Prostate gland (tissue), 2 donors: ENCODE results near the gene GUCD1. TPM values are rescaled to one million over a fixed set of nuclear protein-coding genes. Genes with fewer than 3 reads are reported as not detected.
A peak's percentile ranks its signal among the peaks of the same experiment; 100 is the strongest.

Source experiments
- DNase-seq: peaks from one replicate; pipeline ENCODE4 v3.0.0-alpha.2; 2019; ENCODE audit warnings: low spot score
- H3K27ac ChIP-seq, 2 donors: fragments of 200-600 bp; sonication (generic); 2 replicates each; pipeline ENCODE4 v1.5.1; 2017 to 2019
- H3K27me3 ChIP-seq: fragments of 200-600 bp; sonication (generic); replicated peaks from 2 replicates; pipeline ENCODE4 v1.5.1; 2019; ENCODE audit not compliant: insufficient read depth
- H3K36me3 ChIP-seq, 2 donors: fragments of 200-600 bp; sonication (generic); 1 replicate in 1 of 2; 2 replicates in 1 of 2; pipeline versions ENCODE4 v1.5.1 to v1.8.1; 2017 to 2019
- H3K4me1 ChIP-seq: fragments of 200-600 bp; sonication (generic); replicated peaks from 2 replicates; pipeline ENCODE4 v1.5.1; 2019
- H3K4me3 ChIP-seq, 2 donors: fragments of 200-600 bp; sonication (generic); 2 replicates each; pipeline ENCODE4 v1.5.1; 2017 to 2019
- H3K9me3 ChIP-seq: fragments of 200-600 bp; sonication (generic); 2 replicates; pipeline ENCODE4 v1.5.1; 2017
- POLR2A ChIP-seq: fragments of 450-650 bp; IDR thresholded peaks from one replicate; pipeline ENCODE4 v1.6.1; 2016; ENCODE audit warnings: antibody characterized with exemption, mild to moderate bottlenecking
- POLR2AphosphoS5 ChIP-seq: sonication (generic); formaldehyde crosslinking; IDR thresholded peaks from one replicate; pipeline ENCODE4 v1.6.1; 2017; ENCODE audit warnings: antibody characterized with exemption
- WGBS: methylation state at CpG from one replicate; pipeline ENCODE4 v1.1.5; 2018; 5-methylcytosine and 5-hydroxymethylcytosine counted together
- intact Hi-C: fragments of 100-400 bp; cut with DNase I; formaldehyde crosslinking; loops from one replicate; pipeline ENCODE4 v1.14.2; 2022
- total RNA-seq, 2 donors: library from RNA; depleted of rRNA; stranded (reverse); fragments of >200 nt; gene quantifications; one replicate each; pipeline ENCODE4 v1.1.0, GENCODE V29; 2016
- TF ChIP-seq, protein P1 (sequence below), 4 experiments: fragments of 200-600 bp in 2 of 4; fragments of 450-650 bp in 2 of 4; sonication (generic) in 2 of 4; IDR thresholded peaks; 1 replicate in 3 of 4; 2 replicates in 1 of 4; pipeline ENCODE4 v1.5.1; 2016 to 2019; ENCODE audit warnings: antibody characterized with exemption in 4 of 4, mild to moderate bottlenecking in 2 of 4, moderate library complexity in 2 of 4

The GUCD1 gene
- total RNA-seq, 2 donors from 2014 or later = 143 to 147 TPM

- Histone ChIP-seq H3K27ac (no peak overlapping the region), H3K36me3 (no peaks in the 10 kb centered on the region), H3K4me1 (no peaks in the 10 kb centered on the region), H3K27me3 (no peaks in the 10 kb centered on the region), H3K4me3 (no peak overlapping the region), H3K9me3 (no peaks in the 10 kb centered on the region)
- 92% methylated on average over 2 of the region's 2 CpGs for WGBS
- DNase-seq = no peak
- intact Hi-C loops = no loop called here
- TF ChIP-seq POLR2AphosphoS5 (no peak), POLR2A (no peak)
- TF ChIP-seq, protein P1, sequence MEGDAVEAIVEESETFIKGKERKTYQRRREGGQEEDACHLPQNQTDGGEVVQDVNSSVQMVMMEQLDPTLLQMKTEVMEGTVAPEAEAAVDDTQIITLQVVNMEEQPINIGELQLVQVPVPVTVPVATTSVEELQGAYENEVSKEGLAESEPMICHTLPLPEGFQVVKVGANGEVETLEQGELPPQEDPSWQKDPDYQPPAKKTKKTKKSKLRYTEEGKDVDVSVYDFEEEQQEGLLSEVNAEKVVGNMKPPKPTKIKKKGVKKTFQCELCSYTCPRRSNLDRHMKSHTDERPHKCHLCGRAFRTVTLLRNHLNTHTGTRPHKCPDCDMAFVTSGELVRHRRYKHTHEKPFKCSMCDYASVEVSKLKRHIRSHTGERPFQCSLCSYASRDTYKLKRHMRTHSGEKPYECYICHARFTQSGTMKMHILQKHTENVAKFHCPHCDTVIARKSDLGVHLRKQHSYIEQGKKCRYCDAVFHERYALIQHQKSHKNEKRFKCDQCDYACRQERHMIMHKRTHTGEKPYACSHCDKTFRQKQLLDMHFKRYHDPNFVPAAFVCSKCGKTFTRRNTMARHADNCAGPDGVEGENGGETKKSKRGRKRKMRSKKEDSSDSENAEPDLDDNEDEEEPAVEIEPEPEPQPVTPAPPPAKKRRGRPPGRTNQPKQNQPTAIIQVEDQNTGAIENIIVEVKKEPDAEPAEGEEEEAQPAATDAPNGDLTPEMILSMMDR (IDR thresholded peaks at IDR 0.05) = no peak
These were observed 57.1 kb downstream of the GUCD1 start for GRCh38 chr22:24497841-24498258.

DNA sequence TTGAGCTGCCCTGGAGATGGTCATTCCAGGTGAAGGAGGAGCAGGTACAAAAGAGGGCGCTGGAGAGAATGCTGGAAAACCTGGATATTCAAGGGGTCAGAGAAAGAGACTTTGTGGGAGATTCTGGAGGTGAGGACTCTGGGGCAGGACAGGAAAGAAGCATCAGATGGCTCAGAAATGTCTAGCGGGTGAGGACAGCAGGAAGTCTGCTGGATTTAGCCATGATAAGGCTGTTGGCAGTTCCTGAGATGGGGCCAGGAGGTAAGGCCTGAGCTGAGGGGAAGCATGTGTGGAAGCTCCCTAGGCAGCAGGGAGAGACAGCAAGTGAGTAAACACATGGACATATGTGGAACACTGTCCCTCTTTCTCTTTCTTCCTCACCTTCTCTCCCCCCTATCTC lies 58.3 kb downstream of the GUCD1 start:
- DNase-seq = no peak
- H3K27ac ChIP-seq = no peak overlapping the region
- H3K4me3 ChIP-seq = no peak overlapping the region
- TF ChIP-seq POLR2AphosphoS5 (no peak), POLR2A (no peak)
- TF ChIP-seq, protein P1 (IDR thresholded peaks at IDR 0.05) = no peak
- no peaks in the 10 kb centered on the region for H3K36me3 ChIP-seq
- WGBS = 83% methylated on average over 2 of the region's 2 CpGs
- H3K27me3 ChIP-seq = no peaks in the 10 kb centered on the region
- H3K4me1 ChIP-seq = no peaks in the 10 kb centered on the region
- intact Hi-C loops = no loop called here
- H3K9me3 ChIP-seq = no peaks in the 10 kb centered on the region

- Histone ChIP-seq H3K27me3 (no peaks in the 10 kb centered on the region), H3K4me1 (no peaks in the 10 kb centered on the region), H3K27ac (no peak overlapping the region), H3K9me3 (no peaks in the 10 kb centered on the region), H3K4me3 (no peak overlapping the region), H3K36me3 (no peaks in the 10 kb centered on the region)
- TF ChIP-seq POLR2A (no peak), POLR2AphosphoS5 (no peak)
- TF ChIP-seq, protein P1 (IDR thresholded peaks at IDR 0.05) = no peak
- 86% methylated on average over 5 of the region's 5 CpGs for WGBS
- DNase-seq = no peak
- intact Hi-C loops = no loop called here
These were observed 58.7 kb downstream of the GUCD1 start for GRCh38 chr22:24496234-24496633.

- intact Hi-C loops = no loop called here
- Histone ChIP-seq H3K9me3 (no peaks in the 10 kb centered on the region), H3K4me1 (no peaks in the 10 kb centered on the region), H3K27ac (no peak overlapping the region), H3K4me3 (no peak overlapping the region), H3K36me3 (no peaks in the 10 kb centered on the region), H3K27me3 (no peaks in the 10 kb centered on the region)
- 98% methylated on average over 17 of the region's 17 CpGs for WGBS
- DNase-seq = no peak
- TF ChIP-seq POLR2A (no peak), POLR2AphosphoS5 (no peak)
- TF ChIP-seq, protein P1 (IDR thresholded peaks at IDR 0.05) = no peak
These were observed 59.6 kb downstream of the GUCD1 start for GRCh38 chr22:24495365-24495675.

GRCh38 chr22:24494528-24495364 lies 60.2 kb downstream of the GUCD1 start, which contains the start of gene UPB1:
TSS of gene UPB1 (plus strand) at chr22:24495332. CDS start at chr22:24495404, 72 bp downstream.
- DNase-seq = no peak
- no peak for TF ChIP-seq POLR2A
- TF ChIP-seq POLR2AphosphoS5 = no peak
- TF ChIP-seq, protein P1 (IDR thresholded peaks at IDR 0.05) = no peak
- H3K4me3 ChIP-seq = peak within 1 kb of the TSS in 1 of 2 donors; percentile 18
- H3K27me3 ChIP-seq = no peaks in the 10 kb centered on the region
- H3K27ac ChIP-seq = no peak within 1 kb of the TSS
- H3K36me3 ChIP-seq = no peaks in the 10 kb centered on the region
- no peaks in the 10 kb centered on the region for H3K4me1 ChIP-seq
- intact Hi-C loops = no loop called here
- 30% methylated on average over 45 of the region's 76 CpGs for WGBS
- no peaks in the 10 kb centered on the region for H3K9me3 ChIP-seq
